Cardiac fibroblast (primary cell): ENCODE measurements around the gene SLC8A3.

Experiments used
- DNase-seq, 2 donors: peaks; one replicate each; pipeline versions ENCODE4 v3.0.0 to v3.0.0-alpha.2; 2010; ENCODE audit warnings: low read depth in 2 of 2
- H3K4me3 ChIP-seq, 2 donors: replicated peaks in 1 of 2; 1 replicate in 1 of 2; 2 replicates in 1 of 2; pipeline ENCODE4 v1.5.1; 2011; ENCODE audit warnings: low read depth in 2 of 2, low read length in 2 of 2, mild to moderate bottlenecking in 2 of 2, moderate library complexity in 1 of 2
- CTCF ChIP-seq: IDR thresholded peaks from one replicate; pipeline ENCODE4 v1.5.1; 2011; ENCODE audit warnings: low read depth, mild to moderate bottlenecking, low read length, inconsistent platforms

The SLC8A3 gene

GRCh38 chr14:70043001-70043400 lies 145.8 kb downstream of the SLC8A3 start:
- DNase-seq, result no peak
- no peak overlapping the region for H3K4me3 ChIP-seq
- TF ChIP-seq CTCF, result no peak

DNA sequence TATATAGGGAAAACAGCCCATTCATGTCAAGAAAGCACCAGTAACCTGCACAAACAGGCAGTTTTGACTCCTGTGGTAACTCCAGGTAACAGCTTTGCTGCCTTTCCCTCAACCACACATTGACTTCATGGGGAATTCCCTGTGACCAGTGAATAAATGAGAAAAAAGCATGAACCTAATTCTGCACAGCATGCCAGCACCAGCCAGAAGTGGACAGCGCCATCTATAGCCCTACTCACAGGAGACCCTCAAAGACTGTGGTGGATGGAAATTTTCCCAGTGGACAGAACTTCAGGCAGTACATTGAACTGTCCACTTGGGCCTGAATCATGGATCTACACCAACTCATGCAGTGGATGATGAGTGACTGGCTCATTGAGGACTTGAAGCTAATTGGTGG lies 152.1 kb downstream of the SLC8A3 start:
- no peak overlapping the region for H3K4me3 ChIP-seq
- no peak for TF ChIP-seq CTCF
- no peak for DNase-seq

GRCh38 chr14:70034257-70034656 lies 154.5 kb downstream of the SLC8A3 start:
- no peak overlapping the region for H3K4me3 ChIP-seq
- no peak for TF ChIP-seq CTCF
- no peak for DNase-seq

DNA sequence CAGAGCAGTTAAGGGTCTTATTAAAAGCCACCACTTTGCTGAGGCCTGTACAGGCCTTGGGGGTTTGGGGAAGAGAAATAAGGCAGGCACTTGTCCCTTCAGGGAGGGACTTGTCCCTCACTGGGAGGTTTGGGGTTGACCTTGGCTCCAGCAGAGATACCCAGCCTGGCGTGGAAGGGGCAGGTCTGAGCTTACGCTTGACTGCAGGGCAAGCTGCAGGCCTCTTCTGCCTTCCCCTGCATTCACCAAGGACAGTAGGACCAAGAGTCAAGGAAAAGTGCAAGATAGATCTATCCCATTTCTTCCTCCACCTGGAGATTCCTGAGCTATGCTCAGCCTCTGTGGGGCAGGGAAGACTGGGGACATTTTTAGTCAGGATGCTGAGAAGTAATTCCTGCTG lies 155.2 kb downstream of the SLC8A3 start:
- DNase-seq, result no peak
- no peak overlapping the region for H3K4me3 ChIP-seq
- no peak for TF ChIP-seq CTCF

DNA sequence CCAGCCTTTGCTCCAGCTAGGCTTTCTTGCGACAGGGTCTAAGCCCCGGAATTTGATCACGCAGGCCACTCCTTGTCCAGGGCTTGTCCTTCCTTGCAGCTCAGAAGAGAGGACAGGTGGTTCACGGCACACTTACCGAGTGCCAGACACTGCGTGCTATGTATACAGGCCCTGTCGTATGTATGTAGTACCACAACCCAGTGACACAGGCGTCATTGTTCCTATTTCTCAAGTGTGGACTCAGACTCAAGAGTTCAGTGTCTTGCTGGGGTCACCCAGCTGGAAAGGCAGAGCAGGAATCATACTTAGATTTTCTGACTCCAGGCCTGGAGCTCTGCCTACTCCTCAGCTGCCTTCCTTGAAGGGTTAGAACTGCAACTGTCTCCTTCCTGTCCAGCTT lies 155.6 kb downstream of the SLC8A3 start:
- no peak for DNase-seq
- TF ChIP-seq CTCF, result no peak
- no peak overlapping the region for H3K4me3 ChIP-seq

DNA sequence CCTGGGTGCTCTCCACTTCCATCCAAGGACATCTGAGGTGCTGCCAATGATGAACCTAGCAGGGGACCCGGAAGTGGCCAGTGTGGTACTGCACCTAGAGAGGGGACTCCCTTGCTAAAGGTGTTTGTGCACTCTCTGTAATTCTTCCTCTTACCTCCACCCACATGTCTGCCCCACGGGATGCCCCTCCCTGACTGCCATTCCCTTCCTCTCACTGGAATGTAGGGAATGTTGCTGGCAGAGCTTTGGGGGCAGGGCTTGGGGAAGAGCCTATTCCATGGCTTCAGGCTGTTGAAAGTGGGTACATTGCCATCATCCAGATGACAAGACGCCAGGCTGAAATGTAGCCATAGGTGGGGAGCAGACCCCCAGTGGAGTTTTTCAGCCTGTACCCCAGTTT lies 156.3 kb downstream of the SLC8A3 start:
- TF ChIP-seq CTCF, result no peak
- H3K4me3 ChIP-seq, result no peak overlapping the region
- no peak for DNase-seq

GRCh38 chr14:70032016-70032415 lies 156.7 kb downstream of the SLC8A3 start:
- H3K4me3 ChIP-seq, result no peak overlapping the region
- no peak for TF ChIP-seq CTCF
- DNase-seq, result no peak
